OCI-LY1 (cell line): ENCODE results near the gene SLC35F3.

Source experiments
- EZH2 ChIP-seq: fragments of 200-600 bp; sonication (generic), shearing (Covaris generic); IDR thresholded peaks from 2 replicates; pipeline ENCODE4 v1.8.0; 2017; ENCODE audit warnings: borderline replicate concordance, mixed run types, mild to moderate bottlenecking, antibody characterized with exemption, low read length, moderate library complexity, mixed read lengths
- TF ChIP-seq, protein P1 (sequence below): fragments of 200-600 bp; sonication (generic), shearing (Covaris generic); IDR thresholded peaks from 2 replicates; pipeline ENCODE4 v1.5.1; 2017; ENCODE audit warnings: mild to moderate bottlenecking, antibody characterized with exemption, low read length, moderate library complexity, mixed read lengths

DNA sequence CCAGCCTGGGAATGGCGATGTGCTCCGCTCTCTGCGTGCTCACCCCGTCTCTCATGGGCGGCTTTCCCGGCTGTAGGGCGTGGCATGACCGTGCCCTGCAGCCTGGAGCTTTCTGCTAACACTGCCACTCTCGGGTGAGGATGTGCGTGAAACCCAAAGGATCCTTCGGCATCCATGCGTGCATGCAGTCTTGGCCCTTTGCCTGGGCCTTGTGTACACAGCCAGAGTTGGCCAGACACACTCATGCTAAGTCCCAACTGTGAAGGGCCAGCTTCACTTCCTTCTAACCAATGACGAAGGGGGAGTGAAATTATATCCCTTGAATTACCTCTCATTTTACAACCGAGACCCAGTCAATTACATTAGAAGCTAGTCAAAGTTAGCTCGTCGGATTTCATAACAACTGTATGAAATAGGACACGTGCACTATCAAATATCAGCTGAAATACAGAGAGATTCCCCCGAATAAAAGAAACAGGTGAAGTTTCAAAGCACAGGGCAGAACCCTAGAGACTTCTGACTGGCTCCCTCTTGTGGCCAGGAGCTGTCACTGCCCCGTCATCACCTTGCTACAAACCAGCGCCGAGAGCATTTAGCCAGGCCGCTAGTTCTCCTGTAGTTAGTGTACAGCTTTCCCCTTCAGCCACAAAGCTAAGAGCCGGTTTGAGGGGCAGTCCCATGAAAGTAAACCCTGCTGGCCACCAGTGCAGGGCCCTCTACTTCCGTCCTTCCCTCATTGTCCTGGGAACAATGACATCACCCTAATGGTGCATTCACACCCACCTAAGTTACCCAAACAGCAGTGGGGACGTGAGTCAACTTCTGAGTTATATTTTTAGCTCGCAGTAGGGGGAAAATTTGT is 405.4 kb downstream of the SLC35F3 start:
- TF ChIP-seq, protein P1, sequence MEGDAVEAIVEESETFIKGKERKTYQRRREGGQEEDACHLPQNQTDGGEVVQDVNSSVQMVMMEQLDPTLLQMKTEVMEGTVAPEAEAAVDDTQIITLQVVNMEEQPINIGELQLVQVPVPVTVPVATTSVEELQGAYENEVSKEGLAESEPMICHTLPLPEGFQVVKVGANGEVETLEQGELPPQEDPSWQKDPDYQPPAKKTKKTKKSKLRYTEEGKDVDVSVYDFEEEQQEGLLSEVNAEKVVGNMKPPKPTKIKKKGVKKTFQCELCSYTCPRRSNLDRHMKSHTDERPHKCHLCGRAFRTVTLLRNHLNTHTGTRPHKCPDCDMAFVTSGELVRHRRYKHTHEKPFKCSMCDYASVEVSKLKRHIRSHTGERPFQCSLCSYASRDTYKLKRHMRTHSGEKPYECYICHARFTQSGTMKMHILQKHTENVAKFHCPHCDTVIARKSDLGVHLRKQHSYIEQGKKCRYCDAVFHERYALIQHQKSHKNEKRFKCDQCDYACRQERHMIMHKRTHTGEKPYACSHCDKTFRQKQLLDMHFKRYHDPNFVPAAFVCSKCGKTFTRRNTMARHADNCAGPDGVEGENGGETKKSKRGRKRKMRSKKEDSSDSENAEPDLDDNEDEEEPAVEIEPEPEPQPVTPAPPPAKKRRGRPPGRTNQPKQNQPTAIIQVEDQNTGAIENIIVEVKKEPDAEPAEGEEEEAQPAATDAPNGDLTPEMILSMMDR: peak; percentile 91
- no peak for TF ChIP-seq EZH2
